ENCODE measurements around the gene MYCBP.

- TF ChIP-seq CTCF (IDR thresholded peaks at IDR 0.05; ENCODE audit: poor library complexity): no peak
- TF ChIP-seq EZH2 (IDR thresholded peaks at IDR 0.05; ENCODE audit: borderline replicate concordance): no peak
- TF ChIP-seq EZH2phosphoT487 (IDR thresholded peaks at IDR 0.05; ENCODE audit: low read depth, severe bottlenecking, unreplicated experiment): no peak
These were observed 58.6 kb downstream of the MYCBP start for GRCh38 chr1:38814444-38814983.

Data from hepatocyte (in vitro differentiated cells).